A549 (cell line): Measurements from ENCODE around the gene MEIKIN.

ENCODE experiments used
- JUNB ChIP-seq: fragments of >200 bp; sonication (Bioruptor Twin); formaldehyde crosslinking; IDR thresholded peaks from 2 replicates; pipeline ENCODE4 v1.6.1; 2016
- MYC ChIP-seq: IDR thresholded peaks from 2 replicates; pipeline ENCODE4 v1.6.1; 2012; ENCODE audit warnings: mild to moderate bottlenecking, inconsistent platforms, low read length, improper control_type of control experiment, borderline replicate concordance

DNA sequence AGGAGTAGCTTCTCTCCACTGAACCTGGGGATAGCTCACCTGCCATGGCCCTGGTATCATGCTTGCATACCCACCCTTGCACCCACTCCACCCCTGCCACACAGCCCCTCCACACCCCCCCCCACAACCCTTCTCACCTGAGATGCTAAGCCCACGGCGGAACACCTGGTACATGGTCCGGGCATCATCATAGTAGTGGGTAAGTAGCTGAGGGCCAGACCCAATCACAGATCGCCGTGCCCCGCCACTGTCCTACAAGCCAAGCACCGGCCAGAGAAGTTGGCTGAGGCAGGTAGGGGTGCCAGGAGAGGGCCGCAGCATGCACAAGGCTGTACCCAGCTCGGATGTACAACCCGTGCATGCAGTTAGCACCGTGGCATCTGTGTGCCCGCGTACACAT lies 45.3 kb upstream of the MEIKIN start:
- TF ChIP-seq JUNB (no peak), MYC (no peak)
